ENCODE results near the gene LAMA3. TPM values are rescaled to one million over a fixed set of nuclear protein-coding genes. Genes with fewer than 3 reads are reported as not detected.

Gene LAMA3
- total RNA-seq, 1 donor from 2014 or later: 0.47 TPM

DNA sequence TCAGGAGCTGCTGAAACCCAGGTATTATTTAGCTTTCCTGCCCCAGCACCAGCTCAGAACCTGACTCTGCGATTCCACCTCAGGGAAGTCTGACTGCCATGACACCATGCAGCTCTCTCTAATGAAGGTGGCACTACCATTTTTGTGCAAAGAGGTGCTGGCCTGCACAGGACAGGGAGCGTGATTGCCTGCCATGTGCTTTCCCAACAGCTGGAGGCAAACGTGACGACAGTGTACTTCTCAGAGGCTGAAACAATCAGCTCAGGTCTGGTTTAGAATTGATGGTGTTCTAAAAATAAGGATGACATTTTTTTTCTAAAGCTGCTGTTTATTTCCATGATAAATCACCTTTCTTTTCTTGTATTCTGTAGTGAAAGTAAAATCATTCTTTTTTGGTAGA, 250.1 kb downstream of the LAMA3 start:
- Histone ChIP-seq H3K27me3 (no peaks in the 10 kb centered on the region), H3K9me3 (ENCODE audit: low read depth) (no peaks in the 10 kb centered on the region), H3K79me2 (ENCODE audit: low read depth) (no peaks in the 10 kb centered on the region), H3K4me1 (no peaks in the 10 kb centered on the region), H2AFZ (replicated peaks) (no peak overlapping the region), H4K20me1 (ENCODE audit: low read depth) (no peaks in the 10 kb centered on the region), H3F3A (ENCODE audit: low read depth) (no peaks in the 10 kb centered on the region), H3K4me3 (no peak overlapping the region), H3K4me2 (no peak overlapping the region), H3K36me3 (no peaks in the 10 kb centered on the region), H3K9ac (no peak overlapping the region), H3K27ac (no peak overlapping the region)
- Mint-ChIP-seq H3K36me3 (no peaks in the 10 kb centered on the region), H3K27me3 (ENCODE audit: insufficient read depth, low read depth) (peaks cover 5% of the 10 kb centered on the region), H3K4me1 (peaks cover 9% of the 10 kb centered on the region), H3K4me3 (no peak overlapping the region), H3K9me3 (no peaks in the 10 kb centered on the region), H3K27ac (no peak overlapping the region)
- no peak for DNase-seq (ENCODE audit: low spot score)
- no peak for TF ChIP-seq EZH2 (IDR thresholded peaks at IDR 0.05)
- TF ChIP-seq EZH2phosphoT487 (IDR thresholded peaks at IDR 0.05): no peak
- TF ChIP-seq, protein P1, sequence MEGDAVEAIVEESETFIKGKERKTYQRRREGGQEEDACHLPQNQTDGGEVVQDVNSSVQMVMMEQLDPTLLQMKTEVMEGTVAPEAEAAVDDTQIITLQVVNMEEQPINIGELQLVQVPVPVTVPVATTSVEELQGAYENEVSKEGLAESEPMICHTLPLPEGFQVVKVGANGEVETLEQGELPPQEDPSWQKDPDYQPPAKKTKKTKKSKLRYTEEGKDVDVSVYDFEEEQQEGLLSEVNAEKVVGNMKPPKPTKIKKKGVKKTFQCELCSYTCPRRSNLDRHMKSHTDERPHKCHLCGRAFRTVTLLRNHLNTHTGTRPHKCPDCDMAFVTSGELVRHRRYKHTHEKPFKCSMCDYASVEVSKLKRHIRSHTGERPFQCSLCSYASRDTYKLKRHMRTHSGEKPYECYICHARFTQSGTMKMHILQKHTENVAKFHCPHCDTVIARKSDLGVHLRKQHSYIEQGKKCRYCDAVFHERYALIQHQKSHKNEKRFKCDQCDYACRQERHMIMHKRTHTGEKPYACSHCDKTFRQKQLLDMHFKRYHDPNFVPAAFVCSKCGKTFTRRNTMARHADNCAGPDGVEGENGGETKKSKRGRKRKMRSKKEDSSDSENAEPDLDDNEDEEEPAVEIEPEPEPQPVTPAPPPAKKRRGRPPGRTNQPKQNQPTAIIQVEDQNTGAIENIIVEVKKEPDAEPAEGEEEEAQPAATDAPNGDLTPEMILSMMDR (IDR thresholded peaks at IDR 0.05): no peak

DNA sequence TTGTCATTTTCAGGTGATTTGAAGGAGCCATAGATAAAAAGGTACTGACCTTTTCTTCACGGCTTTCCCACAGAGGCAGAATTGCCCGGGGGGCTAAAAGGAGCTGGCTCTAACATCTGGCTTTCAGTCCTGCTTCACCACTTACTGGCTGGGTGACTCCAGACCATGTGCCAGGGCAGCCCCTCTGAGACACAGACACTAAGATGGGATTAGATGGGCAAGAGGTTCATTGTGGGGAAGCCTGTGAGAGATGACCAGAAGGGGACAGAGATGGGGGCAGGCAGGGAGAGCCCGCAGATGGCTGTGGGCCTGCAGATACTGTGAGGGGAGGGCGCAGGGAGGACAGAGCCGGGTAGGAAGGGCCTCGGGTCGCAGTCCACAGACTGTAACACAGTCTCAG, 250.6 kb downstream of the LAMA3 start:
- Histone ChIP-seq H2AFZ (replicated peaks) (no peak overlapping the region), H3K27ac (no peak overlapping the region), H3K79me2 (ENCODE audit: low read depth) (no peaks in the 10 kb centered on the region), H3K27me3 (no peaks in the 10 kb centered on the region), H3F3A (ENCODE audit: low read depth) (no peaks in the 10 kb centered on the region), H3K9ac (no peak overlapping the region), H3K4me1 (no peaks in the 10 kb centered on the region), H3K36me3 (no peaks in the 10 kb centered on the region), H4K20me1 (ENCODE audit: low read depth) (no peaks in the 10 kb centered on the region), H3K9me3 (ENCODE audit: low read depth) (no peaks in the 10 kb centered on the region), H3K4me3 (no peak overlapping the region), H3K4me2 (no peak overlapping the region)
- Mint-ChIP-seq H3K27me3 (ENCODE audit: insufficient read depth, low read depth) (peaks cover 9% of the 10 kb centered on the region), H3K4me3 (no peak overlapping the region), H3K4me1 (peaks cover 9% of the 10 kb centered on the region), H3K9me3 (no peaks in the 10 kb centered on the region), H3K27ac (no peak overlapping the region), H3K36me3 (no peaks in the 10 kb centered on the region)
- no peak for DNase-seq (ENCODE audit: low spot score)
- TF ChIP-seq EZH2 (IDR thresholded peaks at IDR 0.05): no peak
- TF ChIP-seq, protein P1 (IDR thresholded peaks at IDR 0.05): no peak
- TF ChIP-seq EZH2phosphoT487 (IDR thresholded peaks at IDR 0.05): no peak

DNA sequence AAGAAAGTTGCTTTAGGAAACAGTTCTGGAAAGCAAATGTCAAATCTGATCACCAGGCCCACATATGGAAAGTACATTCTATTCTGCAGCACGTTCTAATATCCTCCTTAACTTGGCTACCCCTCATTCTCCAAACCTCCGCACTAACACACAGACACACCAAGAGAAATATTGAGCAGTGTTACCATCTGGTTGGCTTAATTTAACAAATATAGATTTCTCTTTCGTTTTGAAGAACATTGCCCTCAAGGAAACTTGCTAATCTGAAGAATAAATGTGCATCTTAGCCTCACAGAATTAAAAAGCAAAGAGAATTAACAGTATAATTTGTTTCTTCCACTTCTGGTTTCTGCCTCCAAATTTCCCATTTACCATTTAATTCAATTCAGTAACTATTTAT, 252.5 kb downstream of the LAMA3 start:
- Mint-ChIP-seq H3K9me3 (no peaks in the 10 kb centered on the region), H3K4me3 (no peak overlapping the region), H3K27me3 (ENCODE audit: insufficient read depth, low read depth) (peaks cover 9% of the 10 kb centered on the region), H3K36me3 (no peaks in the 10 kb centered on the region), H3K27ac (no peak overlapping the region), H3K4me1 (peaks cover 17% of the 10 kb centered on the region)
- H3K36me3 ChIP-seq: no peaks in the 10 kb centered on the region
- no peaks in the 10 kb centered on the region for H4K20me1 ChIP-seq (ENCODE audit: low read depth)
- no peak overlapping the region for H3K4me2 ChIP-seq
- no peak for DNase-seq (ENCODE audit: low spot score)
- no peaks in the 10 kb centered on the region for H3F3A ChIP-seq (ENCODE audit: low read depth)
- H3K9me3 ChIP-seq (ENCODE audit: low read depth): no peaks in the 10 kb centered on the region
- no peaks in the 10 kb centered on the region for H3K79me2 ChIP-seq (ENCODE audit: low read depth)
- H3K4me3 ChIP-seq: no peak overlapping the region
- H3K27ac ChIP-seq: no peak overlapping the region
- TF ChIP-seq EZH2 (IDR thresholded peaks at IDR 0.05) (no peak), EZH2phosphoT487 (IDR thresholded peaks at IDR 0.05) (no peak)
- TF ChIP-seq, protein P1 (IDR thresholded peaks at IDR 0.05): no peak
- H3K4me1 ChIP-seq: no peaks in the 10 kb centered on the region
- H3K27me3 ChIP-seq: no peaks in the 10 kb centered on the region
- H2AFZ ChIP-seq (replicated peaks): no peak overlapping the region
- no peak overlapping the region for H3K9ac ChIP-seq

Measured in neural progenitor cell (in vitro differentiated cells).